ENCODE results near the gene SRRM5. TPM values are rescaled to one million over a fixed set of nuclear protein-coding genes. Genes with fewer than 3 reads are reported as not detected.

The SRRM5 gene
- total and polyA plus RNA-seq, 2 of the 13 experiments (the other 11 are each of a cell fraction or from before 2014, with no cell fraction given): 0.11 to 0.16 TPM

- TF ChIP-seq MAZ (IDR thresholded peaks at IDR 0.05; ENCODE audit: borderline replicate concordance, low read depth, low read length) (no peak), MAZ (CRISPR knock-in tag; IDR thresholded peaks at IDR 0.05; ENCODE audit: low read depth) (peak; percentile 36; the same call in 1 of the 2 replicates), JUNB (CRISPR knock-in tag; IDR thresholded peaks at IDR 0.05; ENCODE audit: borderline replicate concordance) (peak; percentile 45; the same call in 1 of the 2 replicates), NRL (CRISPR knock-in tag; IDR thresholded peaks at IDR 0.05; ENCODE audit: borderline replicate concordance) (peak; percentile 81), ZMYM4 (CRISPR knock-in tag; IDR thresholded peaks at IDR 0.05) (peak; percentile 16; the same call in 1 of the 2 replicates), ZBTB38 (CRISPR knock-in tag; IDR thresholded peaks at IDR 0.05) (peak; percentile 71), XRCC5 (optimal IDR thresholded peaks at IDR 0.05; ENCODE audit: low read length) (no peak), ARID4A (CRISPR knock-in tag; IDR thresholded peaks at IDR 0.05; ENCODE audit: borderline replicate concordance) (peak; percentile 62), ZNF17 (CRISPR knock-in tag; IDR thresholded peaks at IDR 0.05) (no peak), ZNF253 (CRISPR knock-in tag; IDR thresholded peaks at IDR 0.05; ENCODE audit: borderline replicate concordance) (0 out of 2 replicates have a peak, but pooled peaks have one; percentile 49), AKAP8 (CRISPR knock-in tag; IDR thresholded peaks at IDR 0.05) (0 out of 2 replicates have a peak, but pooled peaks have one; percentile 29), ZFX (CRISPR knock-in tag; IDR thresholded peaks at IDR 0.05; ENCODE audit: low read depth) (peak; percentile 70), ZNF607 (CRISPR knock-in tag; IDR thresholded peaks at IDR 0.05; ENCODE audit: borderline replicate concordance) (0 out of 2 replicates have a peak, but pooled peaks have one; percentile 15), SP2 (CRISPR knock-in tag; IDR thresholded peaks at IDR 0.05) (no peak), REXO4 (CRISPR knock-in tag; IDR thresholded peaks at IDR 0.05; ENCODE audit: borderline replicate concordance) (no peak), PITX1 (CRISPR knock-in tag; IDR thresholded peaks at IDR 0.05) (peak; percentile 51; the same call in 1 of the 2 replicates), ZNF550 (CRISPR knock-in tag; IDR thresholded peaks at IDR 0.05; ENCODE audit: borderline replicate concordance) (peak; percentile 63; the same call in 1 of the 2 replicates)
- TF ChIP-seq, protein P1, sequence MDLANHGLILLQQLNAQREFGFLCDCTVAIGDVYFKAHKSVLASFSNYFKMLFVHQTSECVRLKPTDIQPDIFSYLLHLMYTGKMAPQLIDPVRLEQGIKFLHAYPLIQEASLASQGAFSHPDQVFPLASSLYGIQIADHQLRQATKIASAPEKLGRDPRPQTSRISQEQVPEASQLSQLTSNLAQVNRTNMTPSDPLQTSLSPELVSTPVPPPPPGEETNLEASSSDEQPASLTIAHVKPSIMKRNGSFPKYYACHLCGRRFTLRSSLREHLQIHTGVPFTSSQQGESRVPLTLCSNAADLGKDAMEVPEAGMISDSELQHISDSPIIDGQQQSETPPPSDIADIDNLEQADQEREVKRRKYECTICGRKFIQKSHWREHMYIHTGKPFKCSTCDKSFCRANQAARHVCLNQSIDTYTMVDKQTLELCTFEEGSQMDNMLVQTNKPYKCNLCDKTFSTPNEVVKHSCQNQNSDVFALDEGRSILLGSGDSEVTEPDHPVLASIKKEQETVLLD (CRISPR knock-in tag; IDR thresholded peaks at IDR 0.05; ENCODE audit: low read depth): 0 out of 2 replicates have a peak, but pooled peaks have one; percentile 46
- TF ChIP-seq, protein P2, sequence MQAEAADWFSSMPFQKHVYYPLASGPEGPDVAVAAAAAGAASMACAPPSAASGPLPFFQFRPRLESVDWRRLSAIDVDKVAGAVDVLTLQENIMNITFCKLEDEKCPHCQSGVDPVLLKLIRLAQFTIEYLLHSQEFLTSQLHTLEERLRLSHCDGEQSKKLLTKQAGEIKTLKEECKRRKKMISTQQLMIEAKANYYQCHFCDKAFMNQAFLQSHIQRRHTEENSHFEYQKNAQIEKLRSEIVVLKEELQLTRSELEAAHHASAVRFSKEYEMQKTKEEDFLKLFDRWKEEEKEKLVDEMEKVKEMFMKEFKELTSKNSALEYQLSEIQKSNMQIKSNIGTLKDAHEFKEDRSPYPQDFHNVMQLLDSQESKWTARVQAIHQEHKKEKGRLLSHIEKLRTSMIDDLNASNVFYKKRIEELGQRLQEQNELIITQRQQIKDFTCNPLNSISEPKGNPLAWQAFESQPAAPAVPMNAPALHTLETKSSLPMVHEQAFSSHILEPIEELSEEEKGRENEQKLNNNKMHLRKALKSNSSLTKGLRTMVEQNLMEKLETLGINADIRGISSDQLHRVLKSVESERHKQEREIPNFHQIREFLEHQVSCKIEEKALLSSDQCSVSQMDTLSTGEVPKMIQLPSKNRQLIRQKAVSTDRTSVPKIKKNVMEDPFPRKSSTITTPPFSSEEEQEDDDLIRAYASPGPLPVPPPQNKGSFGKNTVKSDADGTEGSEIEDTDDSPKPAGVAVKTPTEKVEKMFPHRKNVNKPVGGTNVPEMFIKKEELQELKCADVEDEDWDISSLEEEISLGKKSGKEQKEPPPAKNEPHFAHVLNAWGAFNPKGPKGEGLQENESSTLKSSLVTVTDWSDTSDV (CRISPR knock-in tag; IDR thresholded peaks at IDR 0.05): 0 out of 2 replicates have a peak, but pooled peaks have one; percentile 65
These were observed 27.9 kb downstream of the SRRM5 start, which contains the start of gene CADM4 (continued) for GRCh38 chr19:43639519-43640423.

All from HepG2 (cell line).